HL-60/S4 (cell line): ENCODE data around the gene CRYGN.

ENCODE experiments used
- in situ Hi-C: fragments of 300-500 bp; cut with MboI; formaldehyde crosslinking; loops from 2 replicates; pipeline ENCODE4 v1.14.3; 2022; ENCODE audit warnings: low sequenced_read_pairs

The CRYGN gene

GRCh38 chr7:151460474-151460855, 20.5 kb upstream of the CRYGN start:
- in situ Hi-C loops, result no loop called here

DNA sequence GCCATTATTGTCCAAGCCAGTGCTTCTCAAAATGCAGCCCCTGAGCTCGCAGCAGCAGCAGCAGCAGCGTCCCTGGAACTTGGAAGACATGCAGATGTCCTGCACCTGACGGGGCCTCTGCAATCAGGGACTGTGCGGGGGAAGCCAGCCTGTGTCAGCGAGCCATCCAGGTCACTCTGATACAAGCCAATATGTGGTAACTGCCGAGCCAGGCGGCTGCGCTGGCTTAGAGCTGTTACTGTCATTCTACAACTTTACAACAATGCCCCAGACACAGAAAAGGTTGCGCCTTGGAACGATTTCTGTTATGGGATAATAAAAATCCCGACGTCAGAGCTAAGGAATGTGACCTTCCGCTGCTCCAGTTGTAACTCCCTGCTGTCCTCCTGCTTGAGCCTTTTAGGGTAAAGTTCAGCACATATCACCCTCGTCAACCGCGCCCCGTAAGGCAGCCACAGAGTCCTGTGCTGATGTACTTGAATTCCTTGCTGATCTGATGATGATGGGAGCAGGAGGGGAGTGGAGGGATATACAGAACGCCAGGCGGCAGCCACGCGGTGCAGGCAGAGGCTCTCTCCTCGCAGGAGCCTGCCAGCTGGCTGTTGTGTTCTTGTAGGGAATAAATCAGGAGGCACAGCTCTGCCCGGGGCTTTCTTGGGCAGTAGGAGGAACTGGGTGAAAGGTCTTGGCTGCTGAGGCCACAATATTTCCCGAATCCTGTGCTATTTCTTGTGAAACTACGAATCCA, 20.0 kb upstream of the CRYGN start:
- in situ Hi-C loops, result no loop called here

GRCh38 chr7:151457534-151457933, 17.6 kb upstream of the CRYGN start:
- in situ Hi-C loops, result no loop called here

GRCh38 chr7:151456782-151457181, 16.8 kb upstream of the CRYGN start:
- in situ Hi-C loops, result no loop called here

DNA sequence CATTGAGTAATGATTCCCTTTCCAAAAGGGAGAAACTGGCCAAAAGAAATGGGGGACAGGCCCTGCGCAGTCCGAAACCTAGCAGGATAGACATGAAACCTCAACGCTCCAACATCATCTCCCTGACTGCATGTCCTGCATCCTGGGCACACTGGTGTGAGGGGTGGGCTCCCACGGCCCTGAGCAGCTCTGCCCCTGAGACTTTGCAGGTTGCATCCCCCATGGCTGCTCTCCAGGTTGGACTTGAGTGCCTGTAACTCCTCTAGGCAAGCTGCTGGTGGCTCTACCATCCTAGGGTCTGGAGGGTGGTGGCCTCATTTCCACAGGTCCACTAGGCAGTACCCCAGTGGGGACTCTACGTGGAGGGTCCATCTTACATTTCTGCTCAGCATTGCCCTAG, 16.3 kb upstream of the CRYGN start:
- in situ Hi-C loops, result no loop called here

GRCh38 chr7:151455690-151456089, 15.7 kb upstream of the CRYGN start:
- in situ Hi-C loops, result no loop called here

DNA sequence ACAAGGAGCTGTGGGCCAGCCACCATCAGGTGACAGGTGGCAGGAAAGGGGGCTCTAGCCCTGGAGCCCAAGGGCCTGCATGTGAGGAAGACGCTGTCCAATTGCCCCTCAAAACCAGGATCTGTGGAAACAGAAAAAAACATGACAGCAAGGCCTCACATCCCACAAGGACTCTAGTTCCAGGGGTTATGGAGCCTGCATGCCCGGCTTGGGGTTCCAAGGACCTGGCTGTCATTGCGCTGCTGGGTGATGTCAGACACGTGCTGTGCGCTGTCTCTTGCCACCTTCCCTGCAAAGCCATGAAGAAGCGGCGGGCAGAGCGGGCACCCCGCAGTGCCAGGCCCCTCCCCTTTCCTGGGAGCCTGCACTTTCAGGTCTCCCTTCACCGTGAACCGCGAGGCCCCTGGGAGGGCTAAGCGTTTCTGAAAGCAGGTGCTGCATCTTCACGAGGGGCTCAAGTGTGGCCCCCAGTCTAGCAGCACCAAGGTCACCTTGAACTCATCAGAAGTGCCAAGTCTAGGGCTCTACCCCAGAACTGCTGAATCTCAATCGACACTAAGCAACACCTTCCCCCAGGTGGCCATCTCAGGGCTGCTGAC, 15.1 kb upstream of the CRYGN start:
- in situ Hi-C loops, result no loop called here

- in situ Hi-C loops, result no loop called here
Observed at GRCh38 chr7:151454305-151454704, 14.4 kb upstream of the CRYGN start.

DNA sequence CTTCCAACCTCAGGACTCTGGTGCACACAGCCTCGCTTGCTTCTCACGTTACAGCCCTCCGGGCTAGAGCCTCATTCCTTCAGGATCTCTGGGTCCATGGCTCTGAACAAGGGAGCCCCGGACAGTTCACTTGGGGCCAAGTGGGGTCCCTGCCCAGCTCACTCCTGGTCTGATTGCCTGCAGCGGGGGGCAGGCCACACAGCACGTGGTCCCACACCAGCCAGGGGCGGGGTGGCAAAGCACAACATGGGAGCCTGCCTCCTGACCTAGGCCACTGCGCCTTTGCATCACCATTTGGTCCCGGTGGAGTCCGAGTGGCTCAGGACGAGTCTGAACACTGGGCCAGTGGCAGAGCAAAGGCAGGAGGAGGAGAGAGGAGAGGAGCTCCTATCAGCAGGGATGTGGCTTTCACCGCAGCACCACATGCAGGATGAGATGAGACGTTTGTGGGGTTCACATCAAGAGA, 13.4 kb upstream of the CRYGN start:
- in situ Hi-C loops, result no loop called here

- in situ Hi-C loops, result no loop called here
Observed at GRCh38 chr7:151452680-151453325, 12.9 kb upstream of the CRYGN start.

- in situ Hi-C loops, result no loop called here
Observed at GRCh38 chr7:151451626-151452571, 12.0 kb upstream of the CRYGN start.

DNA sequence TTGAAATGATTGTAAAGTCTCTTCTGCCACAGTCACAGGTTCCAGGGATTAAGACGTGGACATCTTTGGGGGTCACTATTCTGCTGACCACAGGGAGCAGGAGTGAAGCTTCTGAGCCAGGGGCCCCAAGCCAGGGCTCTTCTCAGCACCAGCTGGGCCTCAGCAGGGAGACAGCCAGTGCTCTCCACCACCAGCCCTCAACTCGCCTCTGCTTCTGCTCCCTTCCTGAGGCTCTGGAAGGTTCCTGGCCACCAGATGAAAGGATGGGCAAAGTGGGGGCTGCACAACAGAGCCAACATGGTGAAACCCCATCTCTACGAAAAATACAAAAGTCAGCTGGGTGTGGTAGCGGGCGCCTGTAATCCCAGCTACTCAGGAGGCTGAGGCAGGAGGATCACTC, 11.2 kb upstream of the CRYGN start:
- in situ Hi-C loops, result no loop called here

- in situ Hi-C loops, result loop anchor here (10.0 kb wide), 1 partner anchor 75 kb away; no protein-coding TSS in a partner anchor
Observed at GRCh38 chr7:151449990-151450389, 10.0 kb upstream of the CRYGN start.

- in situ Hi-C loops, result loop anchor here (10.0 kb wide), 1 partner anchor 74 kb away; no protein-coding TSS in a partner anchor
Observed at GRCh38 chr7:151448261-151449252, 8.6 kb upstream of the CRYGN start.

DNA sequence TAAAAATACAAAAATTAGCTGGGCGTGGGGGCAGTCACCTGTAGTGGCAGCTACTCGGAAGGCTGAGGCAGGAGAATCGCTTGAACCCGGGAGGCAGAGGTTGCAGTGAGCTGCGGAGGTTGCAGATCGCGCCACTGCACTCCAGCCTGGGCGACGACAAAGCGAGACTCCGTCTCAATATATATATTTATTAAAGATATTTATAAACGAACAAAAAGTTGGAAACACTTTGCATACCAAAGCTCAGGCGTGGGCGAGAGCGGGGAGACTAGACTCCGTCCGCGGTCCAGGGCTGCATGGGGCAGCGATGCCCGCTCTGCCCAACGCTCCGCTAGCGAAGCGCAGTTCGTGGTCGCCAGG, 7.9 kb upstream of the CRYGN start:
- in situ Hi-C loops, result loop anchor here (10.0 kb wide), 1 partner anchor 73 kb away; no protein-coding TSS in a partner anchor

DNA sequence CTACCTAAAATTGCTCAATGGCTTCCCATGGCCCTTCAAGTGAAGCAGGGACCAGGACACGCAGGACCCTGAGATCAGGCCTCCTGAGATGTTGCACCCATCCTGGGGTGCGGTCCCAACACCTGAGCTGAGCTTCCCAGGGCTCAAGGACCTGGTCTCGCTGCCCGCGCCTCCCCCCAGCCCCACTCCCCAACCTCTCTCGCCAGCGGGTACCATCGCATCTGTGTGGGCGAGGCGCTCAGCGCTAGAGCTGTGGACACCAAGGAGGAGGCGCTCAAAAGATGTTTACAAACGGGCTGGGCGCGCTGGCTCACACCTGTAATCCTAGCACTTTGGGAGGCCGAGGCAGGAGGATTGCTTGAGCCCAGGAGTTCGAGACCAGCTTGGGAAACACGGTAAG, 7.4 kb upstream of the CRYGN start:
- in situ Hi-C loops, result loop anchor here (10.0 kb wide), 1 partner anchor 73 kb away; no protein-coding TSS in a partner anchor

GRCh38 chr7:151446412-151446811, 6.5 kb upstream of the CRYGN start:
- in situ Hi-C loops, result loop anchor here (10.0 kb wide), 1 partner anchor 72 kb away; no protein-coding TSS in a partner anchor

GRCh38 chr7:151444632-151445031, 4.7 kb upstream of the CRYGN start:
- in situ Hi-C loops, result loop anchor here (10.0 kb wide), 1 partner anchor 70 kb away; no protein-coding TSS in a partner anchor

DNA sequence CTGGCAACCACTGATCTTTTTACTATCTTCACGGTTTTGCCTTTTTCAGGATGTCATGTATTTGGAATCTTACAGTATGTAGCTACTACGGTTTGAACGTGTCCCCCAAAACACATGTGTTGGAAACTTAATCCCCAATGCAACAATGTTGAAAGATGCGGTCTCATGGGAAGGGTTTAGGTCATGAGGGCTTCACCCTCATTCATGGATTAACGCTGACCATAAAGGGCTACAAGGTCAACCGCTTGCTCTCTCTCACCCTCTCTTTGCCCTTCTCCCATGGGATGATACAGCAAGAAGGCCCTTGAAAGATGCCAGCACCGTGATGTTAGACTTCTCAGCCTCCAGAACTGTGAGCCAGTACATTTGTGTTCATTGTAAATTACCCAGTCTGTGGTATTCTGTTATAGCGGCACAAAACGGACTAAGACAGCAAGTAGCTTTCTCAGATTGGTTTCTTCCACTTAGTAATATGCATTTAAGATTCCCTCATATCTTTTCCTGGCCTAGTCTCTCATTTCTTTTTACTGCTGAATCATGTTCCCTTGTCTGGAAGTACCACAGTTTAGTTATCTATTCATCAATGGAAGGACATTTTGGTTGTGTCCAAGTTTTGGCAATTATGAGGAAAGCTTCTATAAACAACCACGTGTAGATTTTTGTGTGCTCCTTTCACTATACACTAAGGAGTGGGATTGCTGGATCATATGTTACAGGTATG, 3.0 kb upstream of the CRYGN start:
- in situ Hi-C loops, result loop anchor here (10.0 kb wide), 1 partner anchor 68 kb away; no protein-coding TSS in a partner anchor
